ENCODE data around the gene ATP2B1. TPM values are rescaled to one million over a fixed set of nuclear protein-coding genes. Genes with fewer than 3 reads are reported as not detected.

ATP2B1 gene
- total RNA-seq, 4 donors from 2014 or later: 19.0 to 33.3 (median 27.8) TPM

GRCh38 chr12:89642959-89643358 lies 65.7 kb downstream of the ATP2B1 start:
- no peaks in the 10 kb centered on the region for H3K27me3 ChIP-seq
- no peak overlapping the region for H3K4me3 ChIP-seq
- peaks cover 0 to 4% (median 0%) of the 10 kb centered on the region in 3 donors for H3K4me1 ChIP-seq
- no peaks in the 10 kb centered on the region for H3K9me3 ChIP-seq
- no peak for ATAC-seq
- TF ChIP-seq POLR2A (IDR thresholded peaks at IDR 0.05): no peak
- no peak for TF ChIP-seq CTCF (IDR thresholded peaks at IDR 0.05)
- no peak for TF ChIP-seq EP300 (IDR thresholded peaks at IDR 0.05)
- TF ChIP-seq POLR2AphosphoS5 (IDR thresholded peaks at IDR 0.05): no peak
- no peak overlapping the region for H3K27ac ChIP-seq
- 65 to 80% methylated on average over 1 to 5 of the region's 5 CpGs for WGBS, 2 donors (ENCODE audit: low coverage in 1 of 2)
- peaks cover 0 to 12% of the 10 kb centered on the region in 2 donors for H3K36me3 ChIP-seq

GRCh38 chr12:89636776-89637160 lies 71.9 kb downstream of the ATP2B1 start:
- no peak for TF ChIP-seq POLR2AphosphoS5 (IDR thresholded peaks at IDR 0.05)
- no peaks in the 10 kb centered on the region for H3K27me3 ChIP-seq
- no peak overlapping the region for H3K4me3 ChIP-seq
- H3K9me3 ChIP-seq: no peaks in the 10 kb centered on the region
- 78 to 100% methylated on average over 1 of the region's 1 CpG for WGBS, 2 donors (ENCODE audit: low coverage in 1 of 2)
- no peaks in the 10 kb centered on the region for H3K4me1 ChIP-seq
- peaks cover 0 to 17% of the 10 kb centered on the region in 2 donors for H3K36me3 ChIP-seq
- no peak overlapping the region for H3K27ac ChIP-seq
- ATAC-seq: no peak

- WGBS, 2 donors (ENCODE audit: low coverage in 1 of 2): 76 to 87% methylated on average over 5 of the region's 5 CpGs
- ATAC-seq: no peak
- no peaks in the 10 kb centered on the region for H3K9me3 ChIP-seq
These were observed 72.4 kb downstream of the ATP2B1 start for GRCh38 chr12:89636052-89636775.

GRCh38 chr12:89634508-89634907 lies 74.1 kb downstream of the ATP2B1 start:
- Histone ChIP-seq H3K4me3 (no peak overlapping the region), H3K27me3 (no peaks in the 10 kb centered on the region), H3K36me3 (peaks cover 0 to 14% of the 10 kb centered on the region in 2 donors), H3K9me3 (no peaks in the 10 kb centered on the region), H3K27ac (no peak overlapping the region), H3K4me1 (no peaks in the 10 kb centered on the region)
- no peak for ATAC-seq
- 96 to 100% methylated on average over 3 of the region's 3 CpGs for WGBS, 2 donors (ENCODE audit: low coverage in 1 of 2)
- TF ChIP-seq POLR2AphosphoS5 (IDR thresholded peaks at IDR 0.05): no peak

More at GRCh38 chr12:89636052-89636775, 72.4 kb downstream of the ATP2B1 start:
- Histone ChIP-seq H3K4me3 (no peak overlapping the region), H3K4me1 (no peaks in the 10 kb centered on the region), H3K27ac (no peak overlapping the region), H3K36me3 (peaks cover 0 to 11% of the 10 kb centered on the region in 2 donors), H3K27me3 (no peaks in the 10 kb centered on the region)
- TF ChIP-seq POLR2AphosphoS5 (IDR thresholded peaks at IDR 0.05) (no peak), EP300 (IDR thresholded peaks at IDR 0.05) (no peak), CTCF (IDR thresholded peaks at IDR 0.05) (no peak), POLR2A (IDR thresholded peaks at IDR 0.05) (no peak)

GRCh38 chr12:89632778-89633177 lies 75.9 kb downstream of the ATP2B1 start:
- TF ChIP-seq EP300 (IDR thresholded peaks at IDR 0.05): no peak
- TF ChIP-seq CTCF (IDR thresholded peaks at IDR 0.05): no peak
- no peak for TF ChIP-seq POLR2AphosphoS5 (IDR thresholded peaks at IDR 0.05)
- no peak for TF ChIP-seq POLR2A (IDR thresholded peaks at IDR 0.05)
- Histone ChIP-seq H3K4me1 (no peaks in the 10 kb centered on the region), H3K27me3 (no peaks in the 10 kb centered on the region), H3K36me3 (peaks cover 0 to 32% of the 10 kb centered on the region in 2 donors), H3K9me3 (no peaks in the 10 kb centered on the region), H3K4me3 (no peak overlapping the region), H3K27ac (no peak overlapping the region)
- ATAC-seq: no peak
- WGBS, 2 donors (ENCODE audit: low coverage in 1 of 2): 82 to 92% methylated on average over 1 of the region's 1 CpG

- H3K9me3 ChIP-seq: no peaks in the 10 kb centered on the region
- no peak for ATAC-seq
- peaks cover 0 to 36% of the 10 kb centered on the region in 2 donors for H3K36me3 ChIP-seq
- H3K27me3 ChIP-seq: no peaks in the 10 kb centered on the region
- no peak overlapping the region for H3K4me3 ChIP-seq
- H3K27ac ChIP-seq: no peak overlapping the region
- no peak for TF ChIP-seq CTCF (IDR thresholded peaks at IDR 0.05)
- no peak for TF ChIP-seq POLR2A (IDR thresholded peaks at IDR 0.05)
- TF ChIP-seq POLR2AphosphoS5 (IDR thresholded peaks at IDR 0.05): no peak
- TF ChIP-seq EP300 (IDR thresholded peaks at IDR 0.05): no peak
- H3K4me1 ChIP-seq: no peaks in the 10 kb centered on the region
These were observed 86.5 kb downstream of the ATP2B1 start for GRCh38 chr12:89622115-89622514.
